Endodermal cell (in vitro differentiated cells): Measurements from ENCODE around the gene YEATS2. TPM values are rescaled to one million over a fixed set of nuclear protein-coding genes. Genes with fewer than 3 reads are reported as not detected.
A peak's percentile ranks its signal among the peaks of the same experiment; 100 is the strongest.

ENCODE experiments used
- DNase-seq: peaks from one replicate; pipeline ENCODE4 v3.0.0-alpha.2; 2017
- H3K27ac ChIP-seq: 2 replicates; pipeline ENCODE4 v1.5.1; 2013; ENCODE audit warnings: mild to moderate bottlenecking, low read depth, low read length, moderate library complexity
- H3K27me3 ChIP-seq: 2 replicates; pipeline ENCODE4 v1.6.1; 2013; ENCODE audit warnings: mild to moderate bottlenecking, low read length, moderate library complexity; ENCODE audit not compliant: insufficient read depth, control insufficient read depth, poor library complexity, severe bottlenecking
- H3K36me3 ChIP-seq: 2 replicates; pipeline ENCODE4 v1.7.0; 2013; ENCODE audit warnings: mild to moderate bottlenecking, low read length, moderate library complexity; ENCODE audit not compliant: control insufficient read depth, insufficient read depth
- H3K4me1 ChIP-seq: one replicate; pipeline ENCODE4 v1.7.0; 2013; ENCODE audit warnings: low read length; ENCODE audit not compliant: control insufficient read depth, insufficient read depth
- H3K4me3 ChIP-seq: 2 replicates; pipeline ENCODE4 v1.5.1; 2013; ENCODE audit warnings: mild to moderate bottlenecking, low read length, moderate library complexity
- H3K9ac ChIP-seq: 2 replicates; pipeline ENCODE4 v1.6.1; 2013; ENCODE audit warnings: mild to moderate bottlenecking, low read length, moderate library complexity; ENCODE audit not compliant: poor library complexity, severe bottlenecking; ENCODE audit errors: extremely low read depth
- H3K9me3 ChIP-seq: 2 replicates; pipeline ENCODE4 v1.6.1; 2013; ENCODE audit warnings: mild to moderate bottlenecking, low read length, moderate library complexity; ENCODE audit not compliant: control insufficient read depth
- H3K27ac Mint-ChIP-seq: 2 replicates; pipeline ENCODE4 v1.8.0; 2020; ENCODE audit warnings: mixed read lengths
- H3K27me3 Mint-ChIP-seq: 2 replicates; pipeline ENCODE4 v1.8.0; 2021; ENCODE audit warnings: mild to moderate bottlenecking, mixed read lengths; ENCODE audit not compliant: insufficient read depth
- H3K36me3 Mint-ChIP-seq: 2 replicates; pipeline ENCODE4 v1.8.0; 2020; ENCODE audit warnings: low read depth, mixed read lengths
- H3K4me1 Mint-ChIP-seq: 2 replicates; pipeline ENCODE4 v1.8.0; 2020; ENCODE audit warnings: mixed read lengths
- H3K4me3 Mint-ChIP-seq: 2 replicates; pipeline ENCODE4 v1.8.0; 2020; ENCODE audit warnings: mild to moderate bottlenecking, moderate library complexity, mixed read lengths
- H3K9me3 Mint-ChIP-seq: 2 replicates; pipeline ENCODE4 v1.8.0; 2020; ENCODE audit warnings: mild to moderate bottlenecking, mixed read lengths
- CTCF ChIP-seq: fragments of 200-600 bp; sonication (generic); conservative IDR thresholded peaks from 2 replicates; pipeline ENCODE4 v1.5.0; 2021; ENCODE audit warnings: antibody characterized with exemption, mild to moderate bottlenecking
- WGBS, 2 experiments: methylation state at CpG; one replicate each; pipeline versions ENCODE4 v1.1.5 to v1.1.7; 2013; ENCODE audit warnings: missing lambda C conversion rate in 2 of 2, mixed read lengths in 1 of 2; ENCODE audit not compliant: insufficient coverage in 1 of 2, insufficient read length in 1 of 2; 5-methylcytosine and 5-hydroxymethylcytosine counted together
- total RNA-seq, 2 donors: library from RNA; stranded (reverse); fragmentation: NEBNext Ultra II Directional in 1 of 2; extraction: Animal tissue kit (Norgen Biotek cat#: 25700) in 1 of 2; gene quantifications; 2 replicates in 1 of 2; 3 replicates in 1 of 2; pipeline ENCODE4 v1.2.1, GENCODE V29; 2021

YEATS2 gene
- total RNA-seq, 2 donors from 2014 or later = 53.4 to 55.8 TPM

GRCh38 chr3:183811638-183812037 is 114.0 kb downstream of the YEATS2 start:
- TF ChIP-seq CTCF = no peak
- Histone ChIP-seq H3K27ac (no peak overlapping the region), H3K27me3 (no peaks in the 10 kb centered on the region), H3K36me3 (peaks cover 75% of the 10 kb centered on the region), H3K9ac (no peak overlapping the region), H3K9me3 (no peaks in the 10 kb centered on the region), H3K4me1 (no peaks in the 10 kb centered on the region), H3K4me3 (no peak overlapping the region)
- H3K9me3 Mint-ChIP-seq = no peaks in the 10 kb centered on the region
- H3K36me3 Mint-ChIP-seq = peaks cover 72% of the 10 kb centered on the region
- no peaks in the 10 kb centered on the region for H3K4me1 Mint-ChIP-seq
- no peak for DNase-seq
- H3K27me3 Mint-ChIP-seq = no peaks in the 10 kb centered on the region
- no peak overlapping the region for H3K4me3 Mint-ChIP-seq
- 93 to 95% methylated on average over 10 to 11 of the region's 11 CpGs for WGBS, 2 experiments
- H3K27ac Mint-ChIP-seq = no peak overlapping the region

GRCh38 chr3:183812761-183813445 is 115.3 kb downstream of the YEATS2 start:
- Histone ChIP-seq H3K27me3 (no peaks in the 10 kb centered on the region), H3K36me3 (peaks cover 67% of the 10 kb centered on the region), H3K27ac (peak overlapping the region; percentile 52), H3K9ac (no peak overlapping the region), H3K4me1 (no peaks in the 10 kb centered on the region), H3K9me3 (no peaks in the 10 kb centered on the region), H3K4me3 (no peak overlapping the region)
- WGBS, 2 experiments = 94 to 95% methylated on average over 7 to 8 of the region's 8 CpGs
- H3K4me3 Mint-ChIP-seq = no peak overlapping the region
- no peaks in the 10 kb centered on the region for H3K27me3 Mint-ChIP-seq
- TF ChIP-seq CTCF = no peak
- H3K27ac Mint-ChIP-seq = peak overlapping the region; percentile 80
- H3K9me3 Mint-ChIP-seq = no peaks in the 10 kb centered on the region
- DNase-seq = no peak
- no peaks in the 10 kb centered on the region for H3K4me1 Mint-ChIP-seq
- H3K36me3 Mint-ChIP-seq = peaks cover 68% of the 10 kb centered on the region

- Mint-ChIP-seq H3K9me3 (no peaks in the 10 kb centered on the region), H3K27ac (no peak overlapping the region)
- 100% methylated on average over 1 of the region's 1 CpG; no CpG with 5 or more reads in 1 of the 2 experiments for WGBS, 2 experiments
Measured at GRCh38 chr3:183814240-183814639, 116.6 kb downstream of the YEATS2 start.

More at GRCh38 chr3:183814240-183814639, 116.6 kb downstream of the YEATS2 start:
- Histone ChIP-seq H3K4me1 (no peaks in the 10 kb centered on the region), H3K9ac (no peak overlapping the region), H3K9me3 (no peaks in the 10 kb centered on the region), H3K36me3 (peaks cover 56% of the 10 kb centered on the region), H3K4me3 (no peak overlapping the region), H3K27me3 (no peaks in the 10 kb centered on the region), H3K27ac (no peak overlapping the region)
- no peaks in the 10 kb centered on the region for H3K27me3 Mint-ChIP-seq
- no peak for DNase-seq
- no peaks in the 10 kb centered on the region for H3K4me1 Mint-ChIP-seq
- no peak overlapping the region for H3K4me3 Mint-ChIP-seq
- TF ChIP-seq CTCF = no peak
- peaks cover 57% of the 10 kb centered on the region for H3K36me3 Mint-ChIP-seq
